Middle frontal gyrus (tissue), 1 donor: ENCODE measurements around the gene STAG1.
"Not testable (repeated sequence)": the region's sequence is repeated elsewhere in the genome, so short reads cannot be mapped to it uniquely, and the experiment has no call there.

Experiments used
- DNase-seq: peaks from one replicate; pipeline ENCODE4 v3.0.0-alpha.2; 2015; ENCODE audit warnings: low spot score; ENCODE audit errors: extremely low spot score

The STAG1 gene

DNA sequence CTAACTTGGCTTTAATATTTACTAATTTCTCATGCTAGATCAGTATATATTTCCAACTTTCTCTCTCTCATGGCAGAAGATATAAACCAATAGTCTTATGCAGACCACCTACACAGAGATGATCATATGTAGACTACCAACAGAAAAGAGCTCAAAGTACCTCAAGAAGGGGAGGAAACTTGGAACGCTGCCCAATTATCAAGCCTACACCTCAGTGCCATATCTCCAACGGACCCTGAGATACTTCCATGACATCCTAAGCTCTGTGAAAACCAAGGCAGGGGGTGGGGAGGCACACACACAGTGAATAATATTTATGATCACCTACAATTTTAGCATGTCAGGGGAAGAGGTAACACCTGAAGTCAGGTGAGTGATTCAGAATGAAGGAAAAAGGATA, 100.6 kb downstream of the STAG1 start:
- no peak for DNase-seq

DNA sequence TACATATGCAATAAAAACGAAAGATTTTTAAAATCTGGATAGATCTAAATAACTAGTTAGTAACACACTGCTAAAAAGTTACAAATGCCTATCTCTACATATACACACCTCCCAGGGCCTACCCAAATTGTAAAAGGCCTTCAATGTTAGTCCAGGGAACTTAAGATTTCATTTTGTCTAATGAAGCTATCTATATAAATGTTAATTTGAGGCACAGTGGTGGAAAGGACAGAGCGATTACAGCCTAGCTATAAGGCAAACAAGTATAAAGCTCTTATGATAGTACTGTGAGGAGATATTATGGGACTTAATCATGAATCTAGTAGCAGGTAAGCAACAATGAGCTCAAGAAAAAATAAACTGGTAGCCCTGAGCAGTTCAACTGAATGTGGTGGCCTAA, 101.7 kb downstream of the STAG1 start:
- no peak for DNase-seq

DNA sequence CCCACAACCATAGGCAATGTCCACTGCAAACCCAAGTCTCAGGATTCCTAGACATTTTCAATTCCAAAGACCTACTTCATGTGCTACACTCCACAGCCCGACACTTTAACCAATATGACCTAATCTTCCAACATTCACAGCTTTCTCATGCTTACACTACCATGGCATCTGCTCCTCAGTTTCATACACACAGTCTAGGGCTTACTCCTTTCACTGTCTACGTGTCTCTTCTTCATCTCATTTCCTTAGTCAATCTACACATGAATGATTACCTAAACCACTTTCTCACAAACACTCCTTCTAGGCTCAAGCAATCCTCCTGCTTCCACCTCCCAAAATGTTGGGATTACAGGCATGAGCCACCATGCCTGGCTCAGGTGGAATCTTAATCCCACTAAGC, 106.3 kb downstream of the STAG1 start:
- no peak for DNase-seq

DNA sequence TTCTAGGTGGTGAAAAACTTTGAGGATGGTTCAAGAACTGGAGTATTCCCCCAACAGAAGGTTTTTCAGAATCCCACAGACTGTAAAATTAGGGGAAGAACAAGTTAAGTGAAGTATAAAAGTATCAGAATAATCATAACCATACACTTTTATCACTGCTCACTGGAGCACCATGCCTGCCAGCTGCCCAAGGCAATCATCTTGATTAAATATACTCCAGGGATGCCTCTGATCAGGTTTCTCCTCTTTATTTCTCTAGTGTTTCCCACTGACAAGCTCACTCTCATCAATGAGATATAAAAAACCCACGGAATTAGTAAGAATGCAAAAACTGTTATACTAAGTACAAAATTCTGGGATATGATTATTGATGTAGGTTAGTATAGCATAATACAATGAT, 108.0 kb downstream of the STAG1 start:
- no peak for DNase-seq

DNA sequence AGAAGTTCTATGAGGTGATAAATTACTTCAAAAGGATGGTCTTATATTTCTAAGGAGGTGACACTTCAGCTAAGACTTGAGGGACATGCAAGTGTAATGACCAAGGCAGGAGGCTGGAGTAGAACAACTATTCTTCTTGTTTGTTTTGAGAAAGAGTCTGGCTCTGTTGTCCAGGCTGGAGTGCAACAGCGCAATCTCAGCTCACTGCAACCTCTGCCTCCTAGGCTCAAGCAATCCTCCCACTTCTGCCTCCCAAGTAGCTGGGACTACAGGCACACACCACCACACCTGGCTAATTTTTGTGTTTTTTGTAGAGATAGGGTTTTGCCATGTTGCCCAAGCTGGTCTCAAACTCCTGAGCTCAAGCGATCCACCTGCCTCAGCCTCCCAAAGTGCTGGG, 108.8 kb downstream of the STAG1 start:
- DNase-seq, result not testable (repeated sequence)

DNA sequence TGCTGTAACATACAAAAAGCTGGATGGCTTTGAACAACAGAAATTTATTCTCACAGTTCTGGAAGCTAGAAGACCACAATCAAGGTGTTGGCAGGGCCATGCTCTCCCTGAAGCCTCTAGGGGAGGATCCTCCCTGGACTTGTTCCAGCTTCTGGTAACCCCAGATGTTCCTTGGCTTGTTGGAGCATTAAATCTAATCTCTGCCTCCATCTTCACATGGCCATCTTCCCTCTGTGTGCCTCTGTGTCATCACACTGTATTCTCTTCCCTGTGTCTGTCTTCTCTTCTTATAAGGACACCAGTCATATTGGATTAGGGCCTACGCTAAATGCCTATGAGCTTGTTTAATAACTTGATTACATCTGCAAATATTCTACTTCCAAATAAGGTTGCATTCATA, 109.5 kb downstream of the STAG1 start:
- no peak for DNase-seq

DNA sequence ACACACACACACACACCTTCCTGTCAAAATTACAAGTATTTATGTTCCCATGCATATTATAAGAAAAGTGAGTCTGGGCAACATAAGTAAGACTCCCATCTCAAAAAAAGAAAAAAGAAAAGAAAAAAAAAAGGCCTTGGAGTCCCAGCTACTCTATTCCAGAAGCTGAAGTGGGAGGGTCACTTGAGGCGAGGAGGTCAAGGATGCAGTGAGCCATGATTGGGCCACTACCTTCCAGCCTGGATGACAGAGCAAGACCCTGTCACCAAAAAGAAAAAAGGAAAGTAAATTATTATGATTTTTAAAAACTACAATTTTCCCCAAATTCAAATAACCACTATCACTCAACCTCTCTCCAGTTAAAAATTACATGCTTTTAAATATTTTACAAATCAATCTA, 113.1 kb downstream of the STAG1 start:
- DNase-seq, result no peak

DNA sequence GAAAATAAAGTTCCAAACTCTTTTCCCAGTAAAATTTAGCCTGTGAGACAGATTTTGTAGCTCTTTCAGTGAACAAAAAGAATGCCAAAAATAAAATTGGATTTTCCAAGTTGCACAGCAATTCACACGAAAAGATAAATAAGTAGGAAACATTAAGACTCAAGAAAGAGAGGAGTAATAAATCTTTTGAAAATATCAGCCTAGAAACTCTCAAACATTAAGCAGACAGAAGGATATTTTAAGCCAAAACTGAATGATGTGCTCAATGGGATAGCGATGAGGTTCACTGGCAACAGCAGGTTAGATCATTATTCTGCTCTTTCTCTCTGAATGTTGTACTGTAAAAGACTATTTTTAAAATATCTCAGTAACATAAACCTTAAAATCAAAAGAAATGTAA, 115.0 kb downstream of the STAG1 start:
- no peak for DNase-seq

DNA sequence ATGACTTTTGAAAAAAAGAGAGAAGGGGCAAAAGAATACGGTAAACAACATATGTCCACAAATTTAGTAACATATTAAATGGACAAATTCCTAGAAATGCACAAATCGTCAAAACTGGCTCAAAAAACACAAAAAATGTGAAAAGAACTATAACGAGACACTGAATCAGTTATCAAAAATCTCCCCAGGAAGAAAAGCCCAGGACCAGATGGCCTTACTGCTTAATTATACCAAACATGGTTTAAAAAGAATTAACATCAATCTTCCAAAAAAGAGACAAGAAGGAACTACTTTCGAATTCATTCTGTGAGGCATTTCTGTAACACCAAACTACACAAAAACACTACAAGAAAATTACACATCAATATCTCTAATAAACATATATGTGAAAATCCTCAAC, 117.4 kb downstream of the STAG1 start:
- DNase-seq, result no peak

DNA sequence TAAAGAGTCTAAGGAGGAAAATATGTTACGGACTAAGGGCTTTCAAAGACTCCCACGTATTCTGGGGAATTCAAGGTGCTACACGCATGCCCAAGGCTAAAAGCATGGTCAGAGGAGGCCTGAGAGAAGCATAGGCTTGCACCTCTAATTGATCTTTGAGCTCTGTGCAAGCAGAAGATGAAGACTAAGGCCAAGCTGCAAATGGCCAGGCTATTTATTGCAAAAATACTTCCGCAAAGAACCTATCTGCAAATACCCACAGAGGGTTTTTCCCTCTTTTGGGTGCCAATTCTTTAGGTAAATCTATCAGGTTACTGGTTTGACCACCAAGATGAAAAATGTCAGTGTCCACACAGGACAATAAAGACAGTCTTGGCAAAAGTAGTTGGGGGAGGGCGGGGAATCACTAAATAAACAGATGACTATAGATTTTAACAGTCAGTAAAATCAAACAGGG, 119.5 kb downstream of the STAG1 start:
- DNase-seq, result no peak

DNA sequence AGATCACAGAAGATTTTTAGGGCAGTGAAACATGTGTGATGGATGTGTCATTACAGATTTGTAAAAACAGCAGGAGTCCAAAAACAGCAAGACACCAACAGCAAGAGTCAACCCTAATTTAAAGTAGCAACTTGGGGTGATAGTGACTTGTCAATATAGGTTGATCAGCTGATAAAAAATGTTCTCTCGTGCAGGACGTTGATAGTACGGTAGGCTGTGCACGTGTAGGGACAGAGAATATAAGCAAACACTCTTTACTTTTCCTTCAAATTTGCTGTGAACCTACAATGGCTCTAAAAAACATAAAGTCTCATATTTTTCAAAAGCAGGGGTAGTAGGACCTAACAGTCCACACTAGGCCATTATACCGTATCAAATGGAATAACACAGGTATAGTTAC, 120.8 kb downstream of the STAG1 start:
- DNase-seq, result no peak

DNA sequence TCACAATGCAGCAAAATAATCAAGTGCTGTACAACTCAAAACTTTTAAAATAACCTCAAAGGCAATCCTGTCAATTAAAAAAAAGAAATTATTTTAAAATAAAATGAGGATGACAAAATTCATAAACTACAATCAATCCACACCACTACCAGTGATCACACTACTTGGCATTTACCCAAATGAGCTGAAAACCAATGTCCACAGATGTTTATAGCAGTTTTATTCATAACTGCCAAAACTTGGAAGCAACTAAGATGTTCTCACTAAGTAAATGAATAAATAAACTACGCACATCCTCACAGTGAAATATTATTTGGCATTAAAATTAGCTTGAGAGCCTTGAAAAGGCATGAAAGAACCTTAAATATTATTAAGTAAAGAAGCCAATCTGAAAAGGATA, 121.3 kb downstream of the STAG1 start:
- DNase-seq, result no peak

DNA sequence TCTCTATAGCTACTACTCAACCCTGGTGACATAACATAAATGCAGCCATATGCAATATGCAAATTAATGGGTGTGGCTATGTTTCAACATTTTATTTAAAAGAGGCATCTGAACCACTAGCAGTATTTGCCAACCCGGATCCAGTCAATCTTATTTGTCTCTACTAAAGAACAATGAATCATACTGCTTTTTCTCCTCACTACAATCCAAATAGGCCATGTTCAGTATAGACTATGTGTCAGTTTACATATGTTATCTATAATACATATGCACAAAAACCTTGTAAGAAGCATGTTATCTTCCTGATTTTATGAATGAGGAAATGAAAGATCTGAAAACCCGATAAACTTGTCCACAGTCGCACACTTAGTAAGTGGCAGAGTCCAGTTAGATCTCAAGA, 125.7 kb downstream of the STAG1 start:
- no peak for DNase-seq

DNA sequence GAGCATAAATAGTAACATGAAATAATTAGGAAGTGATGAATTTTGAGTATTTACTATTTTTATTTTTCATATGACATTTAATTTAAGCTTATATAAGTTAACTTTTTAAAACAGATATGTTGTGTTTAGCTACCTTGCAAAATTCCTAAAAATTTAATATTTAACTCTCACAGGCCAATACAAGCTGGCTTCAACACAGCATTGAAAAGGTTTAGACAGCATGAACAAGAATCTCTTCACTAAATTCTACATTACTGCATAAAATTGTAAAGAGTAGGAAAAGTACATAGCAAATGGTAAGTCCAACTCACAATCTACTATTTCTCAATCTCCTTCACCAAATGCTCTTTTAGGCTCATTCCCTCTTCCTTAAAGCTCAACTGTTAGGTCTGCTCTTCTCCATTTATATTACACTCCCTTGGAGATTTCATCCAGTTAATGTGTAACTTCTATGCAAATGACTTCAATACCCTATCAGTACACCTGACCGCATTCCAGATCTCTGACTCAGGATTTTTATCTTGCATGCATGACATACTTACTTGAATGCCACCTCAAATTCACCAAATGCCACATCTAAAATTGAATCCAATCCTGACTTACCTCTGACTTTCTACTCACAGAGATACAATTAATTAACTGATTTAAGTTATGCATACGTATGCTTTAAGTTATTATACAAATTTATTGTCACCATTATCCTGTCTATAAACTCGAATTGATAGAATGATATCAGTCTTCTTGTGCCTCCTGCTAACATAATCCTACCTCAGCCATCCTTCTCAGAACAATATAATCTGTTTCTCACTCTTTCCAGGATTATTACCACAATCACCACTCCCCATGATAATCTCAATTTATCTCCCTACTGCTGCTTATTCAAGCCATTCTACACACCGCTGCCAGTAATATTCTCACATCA, 127.0 kb downstream of the STAG1 start:
- DNase-seq, result no peak

DNA sequence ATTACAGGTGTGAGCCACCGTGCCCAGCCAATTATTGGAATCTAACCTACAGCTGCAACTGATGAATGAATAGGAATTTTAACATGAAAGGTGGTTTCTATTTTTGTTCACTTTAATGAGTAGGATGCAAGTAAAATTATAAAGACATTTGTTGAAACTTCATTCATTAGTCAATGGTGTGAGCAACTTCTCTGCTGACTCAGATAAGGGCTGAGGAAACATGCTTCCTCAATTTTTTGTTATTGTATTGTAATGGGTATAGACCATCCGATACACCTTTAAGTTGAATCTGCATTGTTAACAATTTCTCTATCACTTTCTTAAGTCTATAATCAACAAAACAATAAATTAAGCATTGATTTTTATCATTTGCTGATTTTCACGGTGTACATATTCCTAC, 127.8 kb downstream of the STAG1 start:
- DNase-seq, result no peak

DNA sequence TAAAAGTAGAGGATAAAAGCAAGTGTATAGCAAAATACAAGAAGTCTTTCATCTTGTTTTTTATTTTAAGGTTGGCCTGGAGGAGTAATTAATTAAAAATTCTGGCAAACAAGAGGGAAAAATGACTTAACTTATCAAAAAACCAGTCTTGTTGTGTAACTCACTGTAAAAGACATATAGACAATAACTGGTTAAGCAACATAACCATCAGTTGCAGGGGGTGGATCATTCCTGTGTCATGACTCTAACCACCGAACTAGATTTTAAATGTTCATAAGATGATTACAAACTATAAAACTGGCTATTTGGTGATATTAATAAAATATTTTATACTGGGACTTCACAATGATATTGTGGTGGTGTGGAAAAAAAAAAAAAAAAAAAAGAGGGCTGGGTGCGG, 130.6 kb downstream of the STAG1 start:
- DNase-seq, result no peak

DNA sequence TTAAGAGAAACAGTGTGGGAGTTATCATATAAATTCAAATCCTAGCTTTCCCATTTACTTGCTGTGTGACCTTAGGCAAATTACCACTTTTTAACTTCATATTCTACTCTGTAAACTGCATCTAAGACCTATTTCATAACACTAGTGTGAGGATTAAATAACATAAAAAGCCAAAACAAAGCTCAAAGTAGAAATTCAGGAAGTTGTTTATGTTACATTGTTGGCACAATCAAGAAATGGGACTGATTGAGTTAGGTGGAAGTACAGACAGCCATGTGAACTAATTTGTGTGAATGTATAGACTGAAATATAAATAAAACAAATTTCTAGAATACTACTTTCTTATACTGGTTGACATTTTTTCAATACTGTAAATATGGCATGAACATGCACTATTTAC, 131.7 kb downstream of the STAG1 start:
- no peak for DNase-seq

DNA sequence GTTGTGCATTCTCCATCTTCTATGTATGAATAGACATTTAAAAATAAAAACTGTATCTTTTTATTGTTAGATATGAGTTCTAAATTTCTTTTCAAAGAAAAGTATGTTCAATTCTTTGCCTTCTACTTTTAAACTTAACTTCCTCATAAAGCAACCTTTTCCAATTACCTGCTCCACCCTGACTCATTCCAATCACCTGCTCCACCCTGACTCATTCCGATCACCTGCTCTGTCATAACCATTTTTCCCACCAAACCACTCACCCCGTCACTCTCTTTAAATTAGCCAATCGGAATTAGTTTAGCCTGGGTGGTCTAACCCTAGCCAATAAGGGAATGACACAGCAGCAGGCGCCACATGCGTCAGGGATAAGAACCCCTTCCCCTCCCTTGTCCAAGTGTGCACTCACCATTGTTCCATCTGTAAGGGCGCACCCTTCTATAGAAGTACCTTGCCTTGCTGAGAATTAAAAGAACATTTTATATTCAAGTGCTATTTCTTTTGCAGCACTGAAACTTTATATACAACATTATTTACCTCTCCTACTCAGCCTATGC, 134.1 kb downstream of the STAG1 start:
- not testable (repeated sequence) for DNase-seq

DNA sequence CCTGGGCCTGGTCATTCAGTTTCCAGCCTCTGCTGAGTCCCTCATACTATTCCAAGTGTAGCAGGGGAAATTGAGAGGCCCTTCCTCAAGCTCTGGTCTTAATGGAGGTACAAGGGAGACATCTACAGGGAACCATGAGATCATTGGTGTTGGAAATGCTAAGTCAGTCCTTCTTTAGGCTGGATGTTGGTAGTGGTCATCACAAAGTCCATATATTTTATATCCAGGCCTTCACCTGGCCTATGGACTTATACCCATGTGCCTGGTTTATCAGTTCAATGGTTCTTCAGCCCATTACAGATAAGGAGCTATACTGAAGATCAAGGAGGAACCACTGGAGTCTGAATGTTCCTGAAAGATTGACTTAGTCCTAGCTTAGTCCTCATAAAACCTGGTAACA, 135.0 kb downstream of the STAG1 start:
- DNase-seq, result no peak

DNA sequence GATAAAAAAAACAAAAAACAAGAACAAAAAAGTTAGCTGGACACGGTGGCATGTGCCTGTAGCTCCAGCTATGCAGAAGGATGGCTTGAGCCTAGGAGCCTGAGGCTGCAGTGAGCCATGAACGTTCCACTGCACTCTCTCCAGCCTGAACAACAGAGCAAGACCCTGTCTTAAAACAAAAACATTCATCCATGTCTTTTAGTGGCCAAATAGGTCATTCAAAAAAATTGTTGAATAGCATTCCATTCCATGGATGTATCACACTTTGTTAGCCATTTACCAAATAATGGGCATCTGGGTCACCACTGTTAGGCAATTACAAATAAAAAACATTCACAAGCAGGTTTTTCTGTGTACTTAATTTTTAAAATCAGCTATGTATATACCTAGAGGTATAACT, 139.7 kb downstream of the STAG1 start:
- DNase-seq, result no peak

DNA sequence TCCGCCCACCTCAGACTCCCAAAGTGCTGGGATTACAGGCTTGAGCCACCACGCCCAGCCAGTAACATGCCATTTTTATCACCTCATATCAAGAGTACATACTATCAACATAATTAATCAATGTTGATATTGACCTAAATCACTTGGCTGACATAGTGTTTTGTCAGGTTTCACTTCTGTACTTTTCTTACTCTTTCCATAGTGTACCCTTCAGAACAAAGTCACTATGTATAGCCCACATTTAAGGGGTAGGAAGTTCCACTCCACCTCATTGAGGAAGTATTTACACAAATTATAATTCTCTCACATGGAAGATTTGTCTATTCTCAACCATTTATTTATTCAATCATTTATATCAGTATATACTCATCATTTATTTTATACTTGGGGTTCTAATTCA, 145.2 kb downstream of the STAG1 start:
- DNase-seq, result no peak

DNA sequence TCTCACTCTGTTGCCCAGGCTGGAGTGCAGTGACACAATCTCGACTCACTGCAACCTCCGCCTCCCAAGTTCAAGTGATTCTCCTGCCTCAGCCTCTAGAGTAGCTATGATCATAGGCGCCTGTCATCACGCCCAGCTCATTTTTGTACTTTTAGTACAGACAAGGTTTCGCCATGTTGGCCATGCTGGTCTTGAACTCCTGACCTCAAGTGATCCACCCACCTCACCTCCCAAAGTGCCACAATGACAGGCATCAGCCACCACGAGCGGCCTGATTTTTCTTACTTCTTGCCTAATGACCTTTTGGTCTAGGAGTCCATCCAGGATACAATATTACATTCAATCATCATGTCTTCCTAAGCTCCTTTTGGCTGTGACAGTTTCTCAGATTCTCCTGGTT, 146.0 kb downstream of the STAG1 start:
- not testable (repeated sequence) for DNase-seq

DNA sequence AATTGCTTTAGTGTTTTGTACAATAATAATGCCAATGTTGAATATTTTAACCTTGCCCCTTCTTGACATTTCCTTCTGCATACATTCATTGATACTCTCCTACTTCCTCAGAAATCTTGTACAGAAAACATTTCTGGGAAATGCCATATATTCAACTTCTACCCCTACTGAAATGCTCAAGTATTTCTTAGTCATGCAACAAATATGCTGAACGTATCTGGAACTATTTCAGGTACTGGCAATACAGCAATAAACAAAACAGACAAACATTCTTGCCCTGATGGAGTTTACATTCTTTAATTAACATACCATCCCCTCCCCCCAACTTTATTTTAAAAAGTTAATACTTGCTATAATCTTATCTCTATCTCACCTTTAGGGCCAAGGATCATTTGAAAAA, 147.2 kb downstream of the STAG1 start:
- no peak for DNase-seq
